Upper lobe of left lung (tissue), 4 donors: Measurements from ENCODE around the gene RPL5.

Experiments
- POLR2A ChIP-seq, 4 donors: fragments of 450-650 bp; IDR thresholded peaks; one replicate each; pipeline ENCODE4 v1.5.1; 2016 to 2017; ENCODE audit warnings: antibody characterized with exemption in 4 of 4, mild to moderate bottlenecking in 2 of 4
- POLR2AphosphoS5 ChIP-seq, 2 donors: sonication (generic); formaldehyde crosslinking; IDR thresholded peaks; one replicate each; pipeline ENCODE4 v1.5.1; 2017; ENCODE audit warnings: antibody characterized with exemption in 2 of 2
- TF ChIP-seq, protein P1 (sequence below), 6 experiments: fragments of 450-650 bp in 4 of 6; fragments of 200-600 bp in 2 of 6; sonication (generic) in 2 of 6; IDR thresholded peaks; one replicate each; pipeline ENCODE4 v1.5.1; 2016 to 2019; ENCODE audit warnings: antibody characterized with exemption in 6 of 6

DNA sequence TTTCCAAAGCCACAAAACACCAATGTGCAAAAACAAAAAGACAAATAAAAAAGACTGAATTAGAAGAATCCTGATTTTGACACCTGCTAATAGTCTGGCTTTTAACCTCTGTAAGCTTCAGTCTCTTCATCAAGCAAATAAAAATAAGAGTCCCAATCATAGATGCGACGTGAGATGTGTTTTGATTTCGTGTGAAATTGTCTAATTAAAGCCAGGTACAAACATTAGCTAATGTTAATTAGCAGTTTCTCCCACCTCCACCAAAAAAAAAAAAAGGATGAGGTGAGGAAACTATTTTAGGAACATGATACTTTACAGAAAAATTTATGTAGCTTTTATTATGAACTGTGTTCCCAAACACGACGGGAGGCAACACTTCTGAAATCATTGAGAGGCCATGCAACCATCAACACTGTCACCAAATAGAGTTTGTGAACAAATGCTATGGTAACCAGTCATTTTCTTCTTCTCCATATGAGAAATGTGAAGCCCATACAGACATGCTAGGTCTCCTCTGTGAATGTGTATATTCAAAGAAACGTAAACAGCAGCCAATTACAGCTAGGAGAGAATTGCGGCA is 40.3 kb upstream of the RPL5 start:
- TF ChIP-seq POLR2A (IDR thresholded peaks at IDR 0.05), result no peak
- TF ChIP-seq, protein P1, sequence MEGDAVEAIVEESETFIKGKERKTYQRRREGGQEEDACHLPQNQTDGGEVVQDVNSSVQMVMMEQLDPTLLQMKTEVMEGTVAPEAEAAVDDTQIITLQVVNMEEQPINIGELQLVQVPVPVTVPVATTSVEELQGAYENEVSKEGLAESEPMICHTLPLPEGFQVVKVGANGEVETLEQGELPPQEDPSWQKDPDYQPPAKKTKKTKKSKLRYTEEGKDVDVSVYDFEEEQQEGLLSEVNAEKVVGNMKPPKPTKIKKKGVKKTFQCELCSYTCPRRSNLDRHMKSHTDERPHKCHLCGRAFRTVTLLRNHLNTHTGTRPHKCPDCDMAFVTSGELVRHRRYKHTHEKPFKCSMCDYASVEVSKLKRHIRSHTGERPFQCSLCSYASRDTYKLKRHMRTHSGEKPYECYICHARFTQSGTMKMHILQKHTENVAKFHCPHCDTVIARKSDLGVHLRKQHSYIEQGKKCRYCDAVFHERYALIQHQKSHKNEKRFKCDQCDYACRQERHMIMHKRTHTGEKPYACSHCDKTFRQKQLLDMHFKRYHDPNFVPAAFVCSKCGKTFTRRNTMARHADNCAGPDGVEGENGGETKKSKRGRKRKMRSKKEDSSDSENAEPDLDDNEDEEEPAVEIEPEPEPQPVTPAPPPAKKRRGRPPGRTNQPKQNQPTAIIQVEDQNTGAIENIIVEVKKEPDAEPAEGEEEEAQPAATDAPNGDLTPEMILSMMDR (IDR thresholded peaks at IDR 0.05), result no peak
- no peak for TF ChIP-seq POLR2AphosphoS5 (IDR thresholded peaks at IDR 0.05)
